Glomerular visceral epithelial cell (primary cell): ENCODE results near the gene REX1BD.
"Not testable (repeated sequence)": the region's sequence is repeated elsewhere in the genome, so short reads cannot be mapped to it uniquely, and the experiment has no call there.

Source experiments
- DNase-seq: peaks from one replicate; pipeline ENCODE4 v3.0.0-alpha.2; 2016; ENCODE audit errors: extremely low spot score

The REX1BD gene

DNA sequence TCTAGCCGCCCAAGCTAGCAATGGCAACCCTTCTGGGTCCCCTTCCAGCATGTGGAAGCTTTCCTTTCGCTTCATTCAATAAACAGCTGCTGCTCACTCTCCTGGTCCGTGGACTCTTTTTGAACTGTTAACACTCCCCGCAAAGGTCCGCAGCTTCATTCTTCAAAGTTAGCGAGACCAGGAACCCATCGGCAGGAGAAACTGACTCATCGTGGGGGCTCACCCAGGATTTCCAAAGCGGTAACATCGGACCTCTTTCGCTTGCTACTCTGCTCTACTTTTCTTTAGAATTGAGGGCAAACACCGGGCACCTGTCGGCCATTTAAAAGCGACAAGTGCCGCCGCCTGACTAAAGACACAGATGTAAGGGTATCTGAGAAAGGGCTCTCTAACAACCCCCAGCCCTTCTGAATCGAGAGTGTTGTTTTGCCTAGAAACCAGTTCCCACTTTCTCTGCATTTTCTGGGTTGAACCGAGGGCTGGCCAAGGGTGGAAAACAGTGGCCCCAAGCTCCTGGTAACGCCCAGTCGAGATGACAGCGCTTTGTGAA is 11.2 kb upstream of the REX1BD start:
- DNase-seq, result no peak

DNA sequence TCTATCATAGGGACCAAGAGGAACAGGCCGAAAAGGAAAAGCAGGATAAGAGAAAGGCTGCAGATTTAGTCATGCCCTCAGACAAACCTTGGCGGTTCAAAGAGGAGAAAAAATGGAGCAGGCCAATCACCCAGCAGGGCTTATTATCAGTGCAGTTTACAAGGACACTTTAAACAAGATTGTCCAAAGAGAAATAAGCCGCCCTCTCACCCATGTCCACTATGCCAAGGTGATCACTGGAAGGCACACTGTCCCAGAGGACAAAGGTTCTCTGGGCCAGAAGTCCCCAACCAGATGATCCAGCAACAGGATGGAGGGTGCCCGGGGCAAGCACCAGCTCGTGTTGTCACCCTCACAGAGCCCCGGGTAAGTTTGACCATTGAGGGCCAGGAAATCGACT is 8.3 kb upstream of the REX1BD start:
- DNase-seq, result no peak

DNA sequence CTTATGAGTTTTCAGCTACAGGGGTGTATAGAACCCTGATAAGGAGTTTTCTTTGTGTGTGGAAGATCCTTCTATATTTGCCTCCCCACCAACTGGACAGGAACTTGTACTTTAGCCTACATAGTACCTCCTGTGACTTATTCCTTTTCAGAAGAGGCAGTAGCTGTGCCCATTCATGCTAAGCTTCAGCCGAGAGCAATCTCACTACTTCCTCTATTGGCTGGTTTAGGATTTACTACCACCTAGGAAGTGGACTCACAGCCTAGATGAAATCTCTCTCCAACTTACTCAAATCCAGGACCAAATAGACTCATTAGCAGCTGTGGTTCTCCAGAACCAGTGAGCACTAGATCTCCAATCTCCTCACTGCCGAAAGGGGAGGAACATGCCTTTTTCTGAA is 2.3 kb upstream of the REX1BD start:
- DNase-seq, result no peak

GRCh38 chr19:18587561-18587960 is 1.0 kb upstream of the REX1BD start:
- DNase-seq, result no peak

GRCh38 chr19:18587962-18588610 is 512 bp upstream of the REX1BD start:
- DNase-seq, result no peak

- peak; percentile 64 for DNase-seq
Observed at GRCh38 chr19:18589380-18590272, 1.0 kb downstream of the REX1BD start.

DNA sequence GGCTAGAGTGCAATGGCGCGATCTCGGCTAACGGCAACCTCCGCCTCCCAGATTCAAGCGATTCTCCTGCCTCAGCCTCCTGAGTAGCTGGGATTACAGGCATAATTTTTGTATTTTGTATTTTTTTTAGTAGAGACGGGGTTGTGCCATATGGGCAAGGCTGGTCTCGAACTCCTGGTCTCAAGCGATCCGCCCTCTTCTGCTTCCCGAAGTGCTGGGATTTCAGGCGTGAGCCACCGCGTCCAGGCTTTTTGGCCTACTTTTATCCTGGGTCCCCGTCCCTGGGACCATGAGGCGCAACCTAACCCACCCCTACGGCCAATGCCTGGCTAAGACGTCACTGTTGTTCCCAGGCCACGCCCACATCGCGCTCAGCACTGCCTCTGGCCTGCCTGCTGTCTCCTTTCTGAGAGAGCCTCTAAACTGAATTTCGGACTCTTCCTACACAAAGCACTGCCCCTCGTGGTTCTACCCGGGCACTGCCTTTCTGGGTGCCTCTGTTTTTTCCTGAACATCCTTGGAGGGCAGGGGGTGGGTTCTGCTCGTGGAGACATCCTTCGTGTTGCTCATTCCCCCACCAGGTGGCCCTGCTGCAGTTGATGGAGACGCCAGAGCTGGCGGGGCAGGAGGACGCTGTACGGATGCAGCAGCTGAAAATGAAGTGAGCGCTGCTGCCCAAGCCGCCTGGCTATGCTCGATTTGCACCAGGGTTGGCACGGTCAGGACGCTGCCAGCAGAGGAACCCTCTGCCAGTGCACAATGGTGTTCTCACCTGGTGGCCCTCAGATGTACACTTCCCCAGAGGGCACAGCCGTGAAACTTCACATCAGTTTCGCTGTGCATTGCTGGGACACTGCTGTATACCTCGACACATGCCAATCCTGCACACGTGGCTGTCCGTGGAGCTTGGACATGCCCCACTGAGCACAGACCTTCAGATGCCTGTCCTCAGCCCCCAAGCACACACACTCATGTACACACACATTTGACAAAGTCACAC is 2.0 kb downstream of the REX1BD start:
- no peak for DNase-seq

DNA sequence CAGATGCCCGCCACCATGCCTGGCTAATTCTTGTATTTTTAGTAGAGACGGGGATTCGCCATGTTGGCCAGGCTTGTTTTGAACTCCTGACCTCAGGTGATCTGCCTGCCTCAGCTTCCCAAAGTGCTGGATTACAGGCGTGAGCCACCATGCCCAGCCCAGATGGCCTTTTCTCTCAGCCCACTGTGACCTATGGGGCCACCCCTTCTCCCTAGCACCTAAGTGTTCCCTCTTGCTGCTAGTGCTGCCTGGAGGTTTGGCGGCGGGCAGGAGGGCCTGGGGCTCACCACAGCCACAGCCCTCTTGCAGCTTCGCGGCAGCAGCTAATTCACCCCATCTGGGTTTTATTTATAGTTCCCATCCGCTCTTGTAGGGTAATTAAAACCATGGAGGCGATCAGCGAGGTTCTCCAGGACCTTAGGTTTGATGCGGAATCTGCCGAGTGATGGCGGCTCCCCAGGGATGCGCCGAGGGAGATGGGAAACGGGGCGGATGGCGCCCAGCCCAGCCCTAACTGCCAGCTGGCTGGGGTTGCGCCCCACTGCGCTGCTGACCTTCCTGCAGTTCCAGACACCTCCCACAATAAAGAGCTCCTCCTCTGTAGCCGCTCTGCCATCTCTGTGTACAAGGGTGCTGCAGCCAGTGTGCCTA is 3.3 kb downstream of the REX1BD start:
- DNase-seq, result no peak

- not testable (repeated sequence) for DNase-seq
Observed at GRCh38 chr19:18592732-18593131, 4.1 kb downstream of the REX1BD start.

GRCh38 chr19:18593367-18594095 is 4.9 kb downstream of the REX1BD start:
- no peak for DNase-seq

- DNase-seq, result peak; percentile 79
Observed at GRCh38 chr19:18594096-18594823, 5.7 kb downstream of the REX1BD start.

DNA sequence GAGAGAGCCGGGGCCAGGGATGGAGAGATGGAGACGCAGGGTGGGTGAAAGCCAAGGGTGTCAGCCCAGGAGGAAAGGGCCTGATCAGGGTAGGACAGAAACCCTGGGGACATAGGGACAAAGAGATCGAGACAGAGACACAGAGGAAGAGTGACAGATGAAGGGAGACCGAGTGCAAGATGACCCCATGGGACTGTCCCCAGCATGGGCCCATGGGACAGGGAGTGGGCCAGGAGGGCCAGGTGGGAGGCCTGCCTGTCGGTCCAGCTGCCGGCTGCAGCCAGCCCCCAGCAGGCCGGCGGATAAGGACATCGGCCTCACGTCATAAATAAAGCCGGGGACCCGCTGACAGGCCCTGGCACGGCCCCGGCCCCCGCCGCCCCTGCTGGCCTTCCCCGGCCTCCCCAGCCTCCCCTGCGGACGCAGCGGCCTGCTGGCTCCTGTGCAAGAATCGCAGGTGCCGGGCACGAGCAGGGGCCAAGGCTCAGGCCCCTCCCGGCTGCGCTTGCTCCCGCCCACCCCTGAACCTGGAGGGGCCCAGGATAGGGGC is 6.3 kb downstream of the REX1BD start:
- no peak for DNase-seq

- no peak for DNase-seq
Observed at GRCh38 chr19:18595475-18595874, 6.9 kb downstream of the REX1BD start.

- no peak for DNase-seq
Observed at GRCh38 chr19:18596752-18597157, 8.2 kb downstream of the REX1BD start.

DNA sequence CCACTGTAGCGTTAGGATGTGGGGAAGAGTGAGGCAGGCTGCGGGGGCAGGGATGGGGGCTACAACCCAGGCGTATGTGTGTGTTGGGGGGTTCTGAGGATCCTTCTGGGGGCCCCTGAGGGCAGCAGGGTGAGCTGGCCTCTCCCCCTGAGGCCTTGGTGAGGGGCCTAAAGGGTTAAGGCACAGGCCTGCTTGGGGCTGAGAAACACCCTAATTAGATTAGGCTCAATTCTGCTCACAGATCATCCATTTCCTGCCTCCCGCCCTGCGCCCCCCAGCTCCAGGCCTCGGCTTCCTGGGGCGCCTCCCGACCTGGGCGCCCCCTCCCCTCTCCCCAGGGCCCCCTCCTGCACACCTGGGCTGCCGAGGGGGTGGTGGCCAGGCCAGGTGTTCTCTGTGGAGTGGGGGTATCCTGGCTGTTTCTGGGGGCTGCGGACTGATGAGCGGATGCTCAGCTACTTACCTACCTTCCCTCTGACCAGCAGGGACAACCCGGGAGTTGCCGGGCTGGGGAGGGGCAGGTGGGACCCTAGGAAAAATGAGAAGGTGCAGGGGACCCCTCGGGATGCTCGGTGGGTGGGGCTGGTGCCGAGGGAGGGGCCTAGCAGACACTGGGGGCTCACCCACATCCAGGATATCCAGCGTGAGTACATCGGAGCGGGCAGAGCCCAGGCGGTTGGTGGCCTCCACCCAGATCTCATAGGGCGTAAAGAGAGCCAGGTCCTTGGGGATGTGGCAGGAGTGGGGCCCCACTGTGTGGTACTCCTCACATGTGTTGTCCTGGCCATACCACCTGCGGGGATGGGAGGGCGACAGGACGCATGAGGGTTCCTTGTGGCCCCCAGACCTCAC is 9.4 kb downstream of the REX1BD start:
- DNase-seq, result no peak

DNA sequence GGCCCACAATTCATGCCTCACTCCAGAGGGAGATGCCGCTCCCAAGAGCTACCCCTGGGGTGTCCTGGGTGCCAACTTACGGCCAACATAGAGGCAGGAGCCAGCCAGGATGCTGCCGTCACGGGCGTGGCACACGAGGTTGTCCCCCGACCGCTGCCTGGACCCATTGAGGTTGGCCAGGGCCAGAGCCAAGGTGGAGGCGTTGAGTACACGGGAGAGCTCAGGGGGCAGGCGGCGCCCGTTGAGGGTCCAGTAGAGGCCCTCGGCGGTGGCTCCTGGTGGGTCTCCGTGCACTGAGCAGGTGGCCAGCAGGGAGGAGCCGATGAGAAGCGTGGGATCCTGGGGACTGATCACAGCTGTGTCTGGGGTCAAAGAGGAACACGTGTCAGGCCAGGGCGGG is 10.9 kb downstream of the REX1BD start:
- no peak for DNase-seq

DNA sequence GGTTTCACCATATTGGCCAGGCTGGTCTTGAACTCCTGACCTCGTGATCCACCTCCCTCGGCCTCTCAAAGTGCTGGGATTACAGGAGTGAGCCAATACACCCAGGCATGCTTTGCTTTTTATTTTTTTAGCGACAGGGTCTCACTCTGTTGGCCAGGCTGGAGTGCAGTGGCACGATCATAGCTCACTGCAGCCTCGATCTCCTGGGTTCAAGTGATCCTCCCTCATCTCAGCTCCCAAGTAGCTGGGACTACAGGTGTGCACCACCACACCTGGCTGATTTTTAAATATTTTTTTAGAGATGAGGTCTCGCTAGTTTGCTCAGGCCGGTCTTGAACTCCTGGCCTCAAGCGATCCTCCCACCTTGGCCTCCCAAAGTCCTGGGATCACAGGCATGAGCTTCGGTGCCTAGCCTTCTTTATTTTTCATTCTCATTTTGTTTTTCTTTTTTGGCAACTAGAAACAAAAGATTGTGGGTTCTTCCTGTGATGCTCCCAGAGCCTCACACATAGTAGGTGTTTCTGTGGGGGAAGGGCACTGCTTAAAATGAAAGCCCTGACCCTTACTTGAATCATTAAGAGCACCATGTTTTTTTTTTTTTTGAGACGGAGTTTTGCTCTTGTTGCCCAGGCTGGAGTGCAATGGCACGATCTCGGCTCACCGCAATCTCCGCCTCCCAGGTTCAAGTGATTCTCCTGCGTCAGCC is 12.2 kb downstream of the REX1BD start:
- DNase-seq, result not testable (repeated sequence)

GRCh38 chr19:18601875-18602274 is 13.3 kb downstream of the REX1BD start:
- no peak for DNase-seq
